ENCODE data around the gene TUBGCP3. TPM values are rescaled to one million over a fixed set of nuclear protein-coding genes. Genes with fewer than 3 reads are reported as not detected.
A peak's percentile ranks its signal among the peaks of the same experiment; 100 is the strongest.

TUBGCP3 gene
- total and polyA plus RNA-seq, 2 donors from 2014 or later: 9.1 to 33.2 TPM

GRCh38 chr13:112587212-112587763 is 665 bp downstream of the TUBGCP3 start:
- no peak for FAIRE-seq
- peaks cover 0 to 15% (median 12%) of the 10 kb centered on the region in 3 donors for H3K4me1 ChIP-seq (ENCODE audit: control insufficient read depth in 2 of 3, insufficient read depth in 2 of 3, low read depth in 1 of 3, low read length in 3 of 3)

GRCh38 chr13:112586334-112586960 is 1.5 kb downstream of the TUBGCP3 start:
- Histone ChIP-seq H3K27me3 (ENCODE audit: control insufficient read depth, insufficient read depth, low read length) (no peaks in the 10 kb centered on the region), H3K9me3 (ENCODE audit: control insufficient read depth in 2 of 3, insufficient read depth in 1 of 3, low read length in 3 of 3) (no peaks in the 10 kb centered on the region), H3K9ac (ENCODE audit: low read length in 3 of 3) (no peak overlapping the region), H3K36me3 (ENCODE audit: control insufficient read depth in 2 of 3, insufficient read depth in 3 of 3, low read length in 3 of 3) (no peaks in the 10 kb centered on the region), H3K4me1 (ENCODE audit: control insufficient read depth in 2 of 3, insufficient read depth in 2 of 3, low read depth in 1 of 3, low read length in 3 of 3) (peaks cover 0 to 18% (median 12%) of the 10 kb centered on the region in 3 donors), H3K27ac (ENCODE audit: low read depth in 2 of 2, low read length in 2 of 2) (peak overlapping the region in 1 of 2 donors; percentile 97), H3K4me3 (ENCODE audit: low read length in 3 of 3) (peak overlapping the region in 2 of 3 donors; percentile 59 to 81)
- no peak for DNase-seq
- no peak for FAIRE-seq
- TF ChIP-seq CTCF (IDR thresholded peaks at IDR 0.05; ENCODE audit: borderline replicate concordance, extremely low read depth, insufficient read depth): no peak
- intact Hi-C loops (cut with DNase I): no loop called here

More at GRCh38 chr13:112587212-112587763, 665 bp downstream of the TUBGCP3 start:
- peak overlapping the region; percentile 59 to 81 (median 81) for H3K4me3 ChIP-seq (ENCODE audit: low read length in 3 of 3)
- H3K27ac ChIP-seq (ENCODE audit: low read depth in 2 of 2, low read length in 2 of 2): peak overlapping the region; percentile 96 to 97
- DNase-seq: peak in 4 of 5 donors; percentile 82 to 94 (median 90)
- peak overlapping the region; percentile 62 to 85 (median 66) for H3K9ac ChIP-seq (ENCODE audit: low read length in 3 of 3)
- intact Hi-C loops (cut with DNase I): no loop called here
- TF ChIP-seq CTCF (IDR thresholded peaks at IDR 0.05; ENCODE audit: borderline replicate concordance, extremely low read depth, insufficient read depth): peak; percentile 27
- H3K36me3 ChIP-seq (ENCODE audit: control insufficient read depth in 2 of 3, insufficient read depth in 3 of 3, low read length in 3 of 3): no peaks in the 10 kb centered on the region
- H3K27me3 ChIP-seq (ENCODE audit: control insufficient read depth, insufficient read depth, low read length): no peaks in the 10 kb centered on the region
- H3K9me3 ChIP-seq (ENCODE audit: control insufficient read depth in 2 of 3, insufficient read depth in 1 of 3, low read length in 3 of 3): no peaks in the 10 kb centered on the region

GRCh38 chr13:112583592-112584277 is 4.2 kb downstream of the TUBGCP3 start:
- no peaks in the 10 kb centered on the region for H3K27me3 ChIP-seq (ENCODE audit: control insufficient read depth, insufficient read depth, low read length)
- TF ChIP-seq CTCF (IDR thresholded peaks at IDR 0.05; ENCODE audit: borderline replicate concordance, extremely low read depth, insufficient read depth): no peak
- no peak overlapping the region for H3K9ac ChIP-seq (ENCODE audit: low read length in 3 of 3)
- intact Hi-C loops (cut with DNase I): no loop called here
- no peaks in the 10 kb centered on the region for H3K9me3 ChIP-seq (ENCODE audit: control insufficient read depth in 2 of 3, insufficient read depth in 1 of 3, low read length in 3 of 3)
- H3K36me3 ChIP-seq (ENCODE audit: control insufficient read depth in 2 of 3, insufficient read depth in 3 of 3, low read length in 3 of 3): no peaks in the 10 kb centered on the region
- no peak overlapping the region for H3K27ac ChIP-seq (ENCODE audit: low read depth in 2 of 2, low read length in 2 of 2)
- H3K4me3 ChIP-seq (ENCODE audit: low read length in 3 of 3): no peak overlapping the region
- no peak for FAIRE-seq
- DNase-seq: no peak
- H3K4me1 ChIP-seq (ENCODE audit: control insufficient read depth in 2 of 3, insufficient read depth in 2 of 3, low read depth in 1 of 3, low read length in 3 of 3): peaks cover 0 to 15% (median 11%) of the 10 kb centered on the region in 3 donors
